ENCODE measurements around the gene RPL18.

- TF ChIP-seq, protein P1, sequence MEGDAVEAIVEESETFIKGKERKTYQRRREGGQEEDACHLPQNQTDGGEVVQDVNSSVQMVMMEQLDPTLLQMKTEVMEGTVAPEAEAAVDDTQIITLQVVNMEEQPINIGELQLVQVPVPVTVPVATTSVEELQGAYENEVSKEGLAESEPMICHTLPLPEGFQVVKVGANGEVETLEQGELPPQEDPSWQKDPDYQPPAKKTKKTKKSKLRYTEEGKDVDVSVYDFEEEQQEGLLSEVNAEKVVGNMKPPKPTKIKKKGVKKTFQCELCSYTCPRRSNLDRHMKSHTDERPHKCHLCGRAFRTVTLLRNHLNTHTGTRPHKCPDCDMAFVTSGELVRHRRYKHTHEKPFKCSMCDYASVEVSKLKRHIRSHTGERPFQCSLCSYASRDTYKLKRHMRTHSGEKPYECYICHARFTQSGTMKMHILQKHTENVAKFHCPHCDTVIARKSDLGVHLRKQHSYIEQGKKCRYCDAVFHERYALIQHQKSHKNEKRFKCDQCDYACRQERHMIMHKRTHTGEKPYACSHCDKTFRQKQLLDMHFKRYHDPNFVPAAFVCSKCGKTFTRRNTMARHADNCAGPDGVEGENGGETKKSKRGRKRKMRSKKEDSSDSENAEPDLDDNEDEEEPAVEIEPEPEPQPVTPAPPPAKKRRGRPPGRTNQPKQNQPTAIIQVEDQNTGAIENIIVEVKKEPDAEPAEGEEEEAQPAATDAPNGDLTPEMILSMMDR (conservative IDR thresholded peaks at IDR 0.05) = no peak
- TF ChIP-seq ZFX (IDR thresholded peaks at IDR 0.05) = no peak
These were observed 8.9 kb upstream of the RPL18 start for GRCh38 chr19:48627865-48628314.

All from C4-2B (cell line).